Fibroblast of lung (primary cell): Measurements from ENCODE around the gene CRACR2B. TPM values are rescaled to one million over a fixed set of nuclear protein-coding genes. Genes with fewer than 3 reads are reported as not detected.

ENCODE experiments used
- DNase-seq, 2 donors: peaks; one replicate each; pipeline versions ENCODE4 v3.0.0 to v3.0.0-alpha.2; 2010; ENCODE audit warnings: low read depth in 2 of 2
- H2AFZ ChIP-seq: 2 replicates; pipeline ENCODE4 v1.5.1; 2012; ENCODE audit warnings: low read length, control low read depth, inconsistent platforms
- H3K27ac ChIP-seq: 2 replicates; pipeline ENCODE4 v1.5.1; 2011; ENCODE audit warnings: low read length, control low read depth; ENCODE audit not compliant: insufficient read depth
- H3K27me3 ChIP-seq: 2 replicates; pipeline ENCODE4 v1.5.1; 2011; ENCODE audit warnings: mild to moderate bottlenecking, low read length; ENCODE audit not compliant: control insufficient read depth, insufficient read depth
- H3K36me3 ChIP-seq: 2 replicates; pipeline ENCODE4 v1.5.1; 2011; ENCODE audit warnings: low read length; ENCODE audit not compliant: control insufficient read depth, insufficient read depth
- H3K4me1 ChIP-seq: 2 replicates; pipeline ENCODE4 v1.5.1; 2011; ENCODE audit warnings: low read length; ENCODE audit not compliant: control insufficient read depth, insufficient read depth; ENCODE audit errors: extremely low read depth
- H3K4me2 ChIP-seq: 2 replicates; pipeline ENCODE4 v1.5.1; 2011; ENCODE audit warnings: low read length, control low read depth; ENCODE audit not compliant: insufficient read depth; ENCODE audit errors: extremely low read depth
- H3K4me3 ChIP-seq, 4 experiments: fragments of 200-600 bp in 1 of 4; sonication (generic) in 1 of 4; replicated peaks in 1 of 4; 2 replicates each; pipeline ENCODE4 v1.5.1; 2011 to 2016; ENCODE audit warnings: low read length in 4 of 4, low read depth in 3 of 4, mild to moderate bottlenecking in 3 of 4, control low read depth in 2 of 4, inconsistent platforms in 1 of 4, mixed read lengths in 1 of 4; ENCODE audit not compliant: insufficient read depth in 1 of 4; ENCODE audit errors: control extremely low read depth in 1 of 4
- H3K79me2 ChIP-seq: 2 replicates; pipeline ENCODE4 v1.5.1; 2012; ENCODE audit warnings: mild to moderate bottlenecking, low read length, inconsistent platforms; ENCODE audit not compliant: control insufficient read depth, insufficient read depth
- H3K9ac ChIP-seq: 2 replicates; pipeline ENCODE4 v1.5.1; 2011; ENCODE audit warnings: mild to moderate bottlenecking, low read length, control low read depth; ENCODE audit not compliant: insufficient read depth
- H3K9me3 ChIP-seq: 2 replicates; pipeline ENCODE4 v1.5.1; 2012; ENCODE audit warnings: low read depth, low read length; ENCODE audit not compliant: control insufficient read depth, insufficient read depth
- H4K20me1 ChIP-seq: 2 replicates; pipeline ENCODE4 v1.5.1; 2011; ENCODE audit warnings: low read length; ENCODE audit not compliant: control insufficient read depth, insufficient read depth; ENCODE audit errors: extremely low read depth
- CTCF ChIP-seq, 2 donors: IDR thresholded peaks in 1 of 2; conservative IDR thresholded peaks in 1 of 2; 1 replicate in 1 of 2; 2 replicates in 1 of 2; pipeline ENCODE4 v1.5.1; 2011 to 2012; ENCODE audit warnings: low read length in 2 of 2, control low read depth in 1 of 2, inconsistent platforms in 1 of 2, low read depth in 1 of 2, mild to moderate bottlenecking in 1 of 2
- EZH2 ChIP-seq: IDR thresholded peaks from 2 replicates; pipeline ENCODE4 v1.5.1; 2012; ENCODE audit warnings: low read length, control low read depth, mild to moderate bottlenecking; ENCODE audit errors: missing control alignments
- polyA plus RNA-seq, 2 donors: library from polyadenylated mRNA; depleted of rRNA in 1 of 2; stranded (reverse) in 1 of 2; unstranded in 1 of 2; fragments of >200 nt; gene quantifications; 2 replicates each; pipeline ENCODE4 v1.2.1, GENCODE V29; 2011 to 2012; ENCODE audit warnings: missing spikeins in 1 of 2
- total RNA-seq: library from RNA; depleted of rRNA; stranded (reverse); fragments of >200 nt; gene quantifications from 2 replicates; pipeline ENCODE4 v1.2.1, GENCODE V29; 2014

Gene CRACR2B
- total and polyA plus RNA-seq, 2 donors (not counting 1 experiment from before 2014, with no cell fraction given), result 0.11 to 0.66 TPM

- Histone ChIP-seq H3K4me2 (no peak overlapping the region), H2AFZ (no peak overlapping the region), H3K27me3 (no peaks in the 10 kb centered on the region), H4K20me1 (no peaks in the 10 kb centered on the region), H3K9ac (no peak overlapping the region), H3K79me2 (peaks cover 9% of the 10 kb centered on the region), H3K4me1 (peaks cover 21% of the 10 kb centered on the region), H3K9me3 (no peaks in the 10 kb centered on the region), H3K4me3 (no peak overlapping the region), H3K27ac (no peak overlapping the region), H3K36me3 (peaks cover 15% of the 10 kb centered on the region)
- DNase-seq, result no peak
- TF ChIP-seq CTCF (conservative IDR thresholded peaks at IDR 0.05 in 1 of 2, IDR thresholded peaks at IDR 0.05 in 1 of 2; ENCODE audit: low read depth in 1 of 2, low read length in 2 of 2) (no peak), EZH2 (no peak)
Measured at GRCh38 chr11:825366-826226, 2.1 kb upstream of the CRACR2B start.

- H3K9ac ChIP-seq, result no peak overlapping the region
- H3K36me3 ChIP-seq, result peaks cover 15% of the 10 kb centered on the region
Measured at GRCh38 chr11:826227-826621, 1.5 kb upstream of the CRACR2B start.

GRCh38 chr11:826836-827145 is 928 bp upstream of the CRACR2B start:
- Histone ChIP-seq H3K9ac (peak overlapping the region; percentile 16), H3K9me3 (no peaks in the 10 kb centered on the region), H3K79me2 (no peaks in the 10 kb centered on the region), H3K27ac (no peak overlapping the region), H3K36me3 (peaks cover 13% of the 10 kb centered on the region), H3K4me1 (peaks cover 20% of the 10 kb centered on the region), H4K20me1 (no peaks in the 10 kb centered on the region), H2AFZ (no peak overlapping the region), H3K4me3 (peak overlapping the region in 2 of 4 experiments; percentile 19 to 45), H3K4me2 (peak overlapping the region; percentile 68), H3K27me3 (no peaks in the 10 kb centered on the region)
- no peak for DNase-seq
- TF ChIP-seq EZH2, result no peak
- no peak for TF ChIP-seq CTCF (conservative IDR thresholded peaks at IDR 0.05 in 1 of 2, IDR thresholded peaks at IDR 0.05 in 1 of 2; ENCODE audit: low read depth in 1 of 2, low read length in 2 of 2)

More at GRCh38 chr11:826227-826621, 1.5 kb upstream of the CRACR2B start:
- H3K9me3 ChIP-seq, result no peaks in the 10 kb centered on the region
- H3K27ac ChIP-seq, result no peak overlapping the region
- H3K4me3 ChIP-seq, result no peak overlapping the region
- H2AFZ ChIP-seq, result no peak overlapping the region
- H4K20me1 ChIP-seq, result no peaks in the 10 kb centered on the region
- DNase-seq, result no peak
- H3K27me3 ChIP-seq, result no peaks in the 10 kb centered on the region
- H3K4me2 ChIP-seq, result no peak overlapping the region
- H3K4me1 ChIP-seq, result peaks cover 18% of the 10 kb centered on the region
- TF ChIP-seq EZH2, result no peak
- no peak for TF ChIP-seq CTCF (conservative IDR thresholded peaks at IDR 0.05 in 1 of 2, IDR thresholded peaks at IDR 0.05 in 1 of 2; ENCODE audit: low read depth in 1 of 2, low read length in 2 of 2)
- peaks cover 3% of the 10 kb centered on the region for H3K79me2 ChIP-seq
